GM19351 (cell line): ENCODE measurements around the gene SLC44A5.
"Not testable (repeated sequence)": the region's sequence is repeated elsewhere in the genome, so short reads cannot be mapped to it uniquely, and the experiment has no call there.

Source experiments
- ATAC-seq: cut with Tn5 transposase; IDR thresholded peaks from one replicate; pipeline ENCODE4 v1.9.1; 2021; ENCODE audit warnings: mild to moderate bottlenecking, moderate library complexity; ENCODE audit not compliant: unreplicated experiment

Gene SLC44A5

DNA sequence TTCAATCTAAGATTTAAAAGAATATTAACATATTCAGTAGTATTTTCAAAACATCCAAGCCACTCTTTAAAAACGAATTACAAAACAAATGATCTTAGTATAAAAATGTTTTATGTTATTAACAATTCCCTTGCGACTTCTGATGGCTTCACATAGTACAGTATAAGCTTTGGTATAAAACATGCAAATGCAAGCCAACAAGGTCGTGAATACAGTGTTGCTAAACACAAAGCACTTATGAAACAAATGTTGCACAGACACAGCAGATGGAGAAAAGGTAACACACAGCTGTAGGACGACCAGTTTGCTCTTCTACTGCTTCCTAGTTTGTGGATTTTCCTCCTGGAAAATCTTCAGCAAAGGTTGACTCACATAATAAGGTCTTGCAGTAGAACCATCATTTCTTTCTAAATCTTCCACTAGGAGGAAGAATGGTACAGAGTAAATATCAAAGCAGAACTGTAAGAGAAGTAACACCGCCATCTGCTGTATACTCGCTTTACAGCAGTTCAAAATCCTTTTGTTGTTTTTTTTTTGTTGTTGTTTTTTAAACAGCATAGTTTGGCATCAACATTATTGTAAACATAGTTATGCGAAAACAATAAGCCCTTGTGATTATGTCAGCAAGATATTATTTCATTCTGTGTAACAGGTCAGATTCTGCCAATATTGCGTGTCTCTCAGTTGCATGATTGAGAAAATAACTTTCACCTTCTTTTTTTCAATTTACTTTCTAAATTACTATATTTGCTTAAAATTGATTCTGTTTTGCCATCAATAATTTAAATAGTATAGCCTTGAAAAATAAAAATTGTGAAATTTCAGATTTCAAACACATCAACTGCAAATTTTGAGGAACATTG lies 407.3 kb downstream of the SLC44A5 start:
- peak; percentile 95 for ATAC-seq

GRCh38 chr1:75202751-75203150 lies 408.2 kb downstream of the SLC44A5 start:
- ATAC-seq: no peak

GRCh38 chr1:75198761-75199160 lies 412.2 kb downstream of the SLC44A5 start:
- no peak for ATAC-seq

GRCh38 chr1:75198163-75198562 lies 412.8 kb downstream of the SLC44A5 start:
- ATAC-seq: no peak

DNA sequence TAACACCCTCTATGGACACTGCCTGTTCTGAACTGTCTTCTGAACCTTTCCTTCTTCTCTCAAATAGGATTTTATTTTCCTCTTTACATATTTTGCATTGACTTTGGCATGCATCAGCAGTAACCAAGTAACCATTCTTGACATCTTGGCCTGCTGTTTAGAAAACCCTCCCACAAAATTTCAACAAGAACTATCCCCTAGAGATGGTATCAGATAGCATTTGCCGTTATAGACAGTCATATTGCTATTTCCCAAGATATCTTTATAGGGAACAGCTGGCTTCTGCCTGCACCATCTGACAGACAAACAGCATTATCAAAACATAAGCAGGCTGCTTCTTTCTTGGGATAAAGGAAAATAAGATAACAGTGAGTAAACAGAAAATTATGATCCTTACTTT lies 422.0 kb downstream of the SLC44A5 start:
- no peak for ATAC-seq

DNA sequence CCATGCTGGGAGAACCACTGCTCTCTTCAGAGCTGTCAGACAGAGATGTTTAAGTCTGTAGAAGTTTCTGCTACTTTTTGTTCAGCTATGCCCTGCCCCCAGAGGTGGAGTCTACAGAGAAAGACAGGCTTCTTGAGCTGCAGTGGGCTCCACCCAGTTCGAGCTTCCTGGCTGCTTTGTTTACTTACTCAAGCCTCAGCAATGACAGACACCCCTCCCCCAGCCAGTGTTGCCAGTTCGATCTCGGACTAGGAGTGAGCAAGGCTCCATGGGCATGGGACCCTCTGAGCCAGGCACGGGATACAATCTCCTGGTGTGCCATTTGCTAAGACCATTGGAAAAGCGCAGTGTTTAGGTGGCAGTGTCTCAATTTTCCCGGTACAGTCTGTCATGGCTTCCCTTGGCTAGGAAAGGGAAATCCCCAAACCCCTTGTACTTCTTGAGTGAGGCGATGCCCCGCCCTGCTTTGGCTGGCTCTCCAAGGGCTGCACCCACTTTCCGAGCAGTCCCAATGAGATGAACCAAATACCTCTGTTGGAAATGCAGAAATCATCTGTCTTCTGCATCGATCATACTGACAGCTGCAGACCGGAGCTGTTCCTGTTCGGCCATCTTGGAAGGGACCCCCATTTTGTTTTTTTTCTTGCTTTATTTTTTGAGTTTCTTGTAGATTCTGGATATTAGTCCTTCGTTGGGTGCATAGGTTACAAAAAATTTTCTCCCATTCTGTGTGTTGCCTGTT lies 429.5 kb downstream of the SLC44A5 start:
- not testable (repeated sequence) for ATAC-seq

DNA sequence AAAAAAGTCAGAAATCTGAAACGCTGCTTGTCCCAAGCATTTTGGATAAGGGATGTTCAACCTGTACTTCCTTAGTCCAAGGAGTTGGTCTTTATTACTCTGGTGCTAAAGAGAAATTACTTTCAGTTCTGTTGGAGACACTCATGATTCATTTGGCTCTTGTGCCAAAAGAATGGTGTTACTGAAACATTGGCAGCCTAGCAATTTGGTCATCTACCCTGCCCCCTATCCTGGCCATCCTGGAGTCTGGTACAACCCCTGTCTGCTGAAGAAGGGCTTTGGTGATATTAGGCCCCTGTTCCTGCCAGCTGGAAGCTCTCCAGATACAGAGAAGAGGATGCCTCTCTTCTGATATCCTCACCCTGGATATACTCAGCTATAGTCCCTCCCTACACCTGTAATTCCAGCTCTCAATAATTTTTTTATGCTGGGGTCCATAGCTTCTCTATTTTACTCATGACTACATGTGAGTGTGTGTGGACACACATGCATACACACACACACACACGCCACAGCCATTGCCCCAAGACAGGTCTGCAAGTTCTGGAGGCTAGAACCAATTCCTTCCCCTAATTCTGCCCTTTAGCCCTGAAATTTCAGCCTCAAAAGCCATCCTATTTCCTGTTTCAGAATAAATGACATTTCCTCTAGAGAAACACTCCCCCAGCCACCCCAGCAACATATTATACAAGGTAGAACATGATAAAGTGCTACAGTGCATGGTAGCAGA lies 436.7 kb downstream of the SLC44A5 start:
- ATAC-seq: no peak

GRCh38 chr1:75172556-75172955 lies 438.4 kb downstream of the SLC44A5 start:
- ATAC-seq: no peak

GRCh38 chr1:75171876-75172275 lies 439.0 kb downstream of the SLC44A5 start:
- ATAC-seq: no peak

- ATAC-seq: no peak
Measured at GRCh38 chr1:75170981-75171380, 439.9 kb downstream of the SLC44A5 start.

GRCh38 chr1:75170011-75170410 lies 440.9 kb downstream of the SLC44A5 start:
- no peak for ATAC-seq

- ATAC-seq: no peak
Measured at GRCh38 chr1:75166821-75167220, 444.1 kb downstream of the SLC44A5 start.

DNA sequence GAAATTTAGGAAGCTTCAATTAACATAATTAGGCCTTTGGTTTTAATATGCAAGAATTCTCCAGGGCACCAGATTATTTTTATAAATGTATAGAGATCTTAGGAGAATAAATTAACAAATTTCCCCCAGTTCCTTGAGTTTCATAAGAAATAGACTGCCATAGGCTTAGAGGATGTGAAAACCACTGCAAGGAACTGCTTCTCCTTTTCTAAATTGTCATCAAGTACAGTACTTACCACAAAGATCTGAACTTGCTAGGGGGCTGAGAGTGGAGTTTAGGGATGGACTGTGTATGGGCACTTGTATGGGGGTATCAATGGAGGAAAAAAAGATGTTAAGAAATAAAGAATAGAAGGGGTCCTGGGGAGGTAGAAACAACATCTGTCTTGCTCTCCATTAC lies 445.6 kb downstream of the SLC44A5 start:
- ATAC-seq: peak; percentile 77

- ATAC-seq: no peak
Measured at GRCh38 chr1:75159154-75159553, 451.8 kb downstream of the SLC44A5 start.
